Measurements from ENCODE around the gene CCNF. TPM values are rescaled to one million over a fixed set of nuclear protein-coding genes. Genes with fewer than 3 reads are reported as not detected.

Gene CCNF
- total RNA-seq, 1 donor from 2014 or later, result 26.4 TPM

DNA sequence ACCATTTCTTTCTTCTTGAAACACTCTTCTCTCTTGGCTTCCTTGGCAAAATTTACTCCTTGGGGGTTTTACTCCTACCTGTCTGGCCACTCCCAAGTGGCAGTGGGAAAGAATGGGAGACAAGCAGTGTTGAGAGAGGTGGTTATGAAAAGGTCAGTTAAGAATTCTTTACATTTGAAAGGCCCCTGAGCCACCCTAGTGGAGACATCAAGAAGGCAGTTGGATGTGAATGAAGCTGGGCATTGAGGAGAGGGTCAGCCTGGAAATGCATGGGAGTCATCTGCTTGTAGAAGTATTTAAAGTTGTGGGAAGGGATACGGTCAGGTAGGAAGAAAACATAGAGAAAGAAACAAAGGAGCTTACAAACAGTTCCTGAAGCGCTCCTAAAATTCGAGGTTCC lies 42.3 kb upstream of the CCNF start:
- Mint-ChIP-seq H3K4me3 (ENCODE audit: unreplicated experiment) (no peak overlapping the region), H3K27ac (ENCODE audit: unreplicated experiment) (peak overlapping the region; percentile 40)
- DNase-seq, result no peak

DNA sequence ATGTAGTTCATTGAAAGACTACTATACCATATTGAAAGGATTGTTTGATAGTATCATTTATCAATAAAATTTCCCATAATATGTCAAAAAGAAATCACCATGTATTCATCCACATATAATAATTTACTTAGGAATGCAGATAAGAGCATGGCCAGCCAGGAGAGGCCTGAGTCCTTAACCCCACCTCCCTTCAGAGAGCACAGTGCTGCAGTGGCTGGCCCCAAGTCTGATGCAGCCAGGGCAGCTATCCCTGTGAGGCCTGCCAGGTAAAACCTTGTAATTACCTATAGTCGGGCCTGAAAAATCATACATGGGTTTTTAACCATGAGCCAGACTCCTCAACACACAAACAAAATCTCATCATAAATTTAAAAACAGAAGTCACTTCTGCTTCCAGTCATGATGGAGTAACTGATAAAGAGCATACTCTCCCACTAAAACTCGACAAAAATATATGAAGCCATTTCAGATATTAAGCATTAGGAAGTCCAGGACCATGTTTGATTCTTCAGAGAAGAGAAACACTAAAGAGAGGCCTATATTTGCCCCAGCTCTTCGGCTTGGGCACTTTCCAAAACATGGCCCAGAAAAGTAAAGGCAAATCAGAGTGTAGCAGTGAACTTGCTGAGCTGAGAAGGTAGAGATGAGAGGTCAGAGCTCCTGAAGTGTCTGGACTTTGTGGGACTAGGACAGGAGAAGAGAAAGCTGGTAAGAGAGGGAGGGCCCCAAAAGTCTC lies 40.9 kb upstream of the CCNF start:
- no peaks in the 10 kb centered on the region for H3K4me1 Mint-ChIP-seq (ENCODE audit: low read depth, unreplicated experiment)
- DNase-seq, result no peak
- H3K4me3 Mint-ChIP-seq (ENCODE audit: unreplicated experiment), result no peak overlapping the region
- TF ChIP-seq CTCF (IDR thresholded peaks at IDR 0.05; ENCODE audit: partially characterized antibody, unreplicated experiment), result no peak
- H3K27ac Mint-ChIP-seq (ENCODE audit: unreplicated experiment), result no peak overlapping the region
- H3K36me3 Mint-ChIP-seq (ENCODE audit: unreplicated experiment), result peaks cover 11% of the 10 kb centered on the region
- no peaks in the 10 kb centered on the region for H3K9me3 Mint-ChIP-seq (ENCODE audit: unreplicated experiment)
- peaks cover 2% of the 10 kb centered on the region for H3K27me3 Mint-ChIP-seq (ENCODE audit: unreplicated experiment)

More for the DNA sequence above, 42.3 kb upstream of the CCNF start:
- Mint-ChIP-seq H3K9me3 (ENCODE audit: unreplicated experiment) (peaks cover 3% of the 10 kb centered on the region), H3K4me1 (ENCODE audit: low read depth, unreplicated experiment) (no peaks in the 10 kb centered on the region), H3K36me3 (ENCODE audit: unreplicated experiment) (peaks cover 11% of the 10 kb centered on the region), H3K27me3 (ENCODE audit: unreplicated experiment) (peaks cover 2% of the 10 kb centered on the region)
- no peak for TF ChIP-seq CTCF (IDR thresholded peaks at IDR 0.05; ENCODE audit: partially characterized antibody, unreplicated experiment)

- Mint-ChIP-seq H3K36me3 (ENCODE audit: unreplicated experiment) (peaks cover 11% of the 10 kb centered on the region), H3K27me3 (ENCODE audit: unreplicated experiment) (peaks cover 2% of the 10 kb centered on the region), H3K4me1 (ENCODE audit: low read depth, unreplicated experiment) (no peaks in the 10 kb centered on the region), H3K4me3 (ENCODE audit: unreplicated experiment) (no peak overlapping the region), H3K9me3 (ENCODE audit: unreplicated experiment) (no peaks in the 10 kb centered on the region), H3K27ac (ENCODE audit: unreplicated experiment) (no peak overlapping the region)
- TF ChIP-seq CTCF (IDR thresholded peaks at IDR 0.05; ENCODE audit: partially characterized antibody, unreplicated experiment), result no peak
- DNase-seq, result no peak
These were observed 40.3 kb upstream of the CCNF start for GRCh38 chr16:2388875-2389433.

- Mint-ChIP-seq H3K27ac (ENCODE audit: unreplicated experiment) (no peak overlapping the region), H3K36me3 (ENCODE audit: unreplicated experiment) (peaks cover 11% of the 10 kb centered on the region), H3K9me3 (ENCODE audit: unreplicated experiment) (no peaks in the 10 kb centered on the region), H3K27me3 (ENCODE audit: unreplicated experiment) (peaks cover 2% of the 10 kb centered on the region), H3K4me3 (ENCODE audit: unreplicated experiment) (no peak overlapping the region), H3K4me1 (ENCODE audit: low read depth, unreplicated experiment) (no peaks in the 10 kb centered on the region)
- DNase-seq, result no peak
- no peak for TF ChIP-seq CTCF (IDR thresholded peaks at IDR 0.05; ENCODE audit: partially characterized antibody, unreplicated experiment)
These were observed 37.2 kb upstream of the CCNF start for GRCh38 chr16:2392025-2392424.

GRCh38 chr16:2398520-2398919 lies 30.7 kb upstream of the CCNF start:
- H3K27me3 Mint-ChIP-seq (ENCODE audit: unreplicated experiment), result peaks cover 2% of the 10 kb centered on the region
- no peaks in the 10 kb centered on the region for H3K4me1 Mint-ChIP-seq (ENCODE audit: low read depth, unreplicated experiment)
- no peak for DNase-seq
- no peaks in the 10 kb centered on the region for H3K36me3 Mint-ChIP-seq (ENCODE audit: unreplicated experiment)
- no peak for TF ChIP-seq CTCF (IDR thresholded peaks at IDR 0.05; ENCODE audit: partially characterized antibody, unreplicated experiment)
- no peak overlapping the region for H3K4me3 Mint-ChIP-seq (ENCODE audit: unreplicated experiment)
- no peaks in the 10 kb centered on the region for H3K9me3 Mint-ChIP-seq (ENCODE audit: unreplicated experiment)
- no peak overlapping the region for H3K27ac Mint-ChIP-seq (ENCODE audit: unreplicated experiment)
